WTC11 (cell line): ENCODE results near the gene FAM181A. TPM values are rescaled to one million over a fixed set of nuclear protein-coding genes. Genes with fewer than 3 reads are reported as not detected.

Source experiments
- ATAC-seq: fragments of 200-7000 bp; cut with Tn5 transposase; 2 replicates; pipeline ENCODE4 v1.10.0; 2021; ENCODE audit warnings: mild to moderate bottlenecking, moderate library complexity
- CTCF ChIA-PET: fragments of 300-600 bp; sonication (Branson Sonifier 250); formaldehyde crosslinking; loops from one replicate; lab custom pipeline; 2021; ENCODE audit warnings: antibody characterized with exemption; lab: Charles Lee
- POLR2A ChIA-PET: fragments of 350-600 bp; sonication (Branson Sonifier 250); formaldehyde crosslinking; loops from one replicate; lab custom pipeline; 2021; ENCODE audit warnings: antibody characterized with exemption; lab: Charles Lee
- DNase-seq: peaks from one replicate; pipeline ENCODE4 v3.0.0; 2021; ENCODE audit warnings: low spot score
- H3K27ac Mint-ChIP-seq: 2 replicates; pipeline ENCODE4 v1.8.0; 2021; ENCODE audit warnings: mixed read lengths
- H3K27me3 Mint-ChIP-seq: 2 replicates; pipeline ENCODE4 v1.8.0; 2021; ENCODE audit warnings: low read depth, mild to moderate bottlenecking, moderate library complexity, mixed read lengths
- H3K36me3 Mint-ChIP-seq: 2 replicates; pipeline ENCODE4 v1.8.0; 2021; ENCODE audit warnings: mixed read lengths
- H3K4me1 Mint-ChIP-seq: 2 replicates; pipeline ENCODE4 v1.8.0; 2022; ENCODE audit warnings: mixed read lengths
- H3K4me3 Mint-ChIP-seq: 2 replicates; pipeline ENCODE4 v1.8.0; 2021; ENCODE audit warnings: mild to moderate bottlenecking, moderate library complexity, mixed read lengths
- H3K9me3 Mint-ChIP-seq: 2 replicates; pipeline ENCODE4 v1.8.0; 2021; ENCODE audit warnings: mixed read lengths
- AFF4 ChIP-seq: sonication (generic); formaldehyde crosslinking; IDR thresholded peaks from 2 replicates; pipeline ENCODE4 v1.8.1; 2023; ENCODE audit warnings: mild to moderate bottlenecking, missing genetic modification reagents, borderline replicate concordance
- CREM ChIP-seq: sonication (generic); formaldehyde crosslinking; IDR thresholded peaks from 2 replicates; pipeline ENCODE4 v1.8.1; 2022; ENCODE audit warnings: mild to moderate bottlenecking, missing genetic modification reagents, moderate library complexity
- CTCF ChIP-seq: fragments of 200-600 bp; IDR thresholded peaks from 2 replicates; pipeline ENCODE4 v1.8.0; 2022; ENCODE audit warnings: antibody characterized with exemption
- ELF4 ChIP-seq: sonication (generic); formaldehyde crosslinking; IDR thresholded peaks from 2 replicates; pipeline ENCODE4 v1.8.1; 2022; ENCODE audit warnings: low read depth, mild to moderate bottlenecking, moderate library complexity, missing genetic modification reagents
- ERG ChIP-seq: fragments of 250-450 bp; sonication (Bioruptor Pico); IDR thresholded peaks from 2 replicates; pipeline ENCODE4 v1.8.0; 2021; ENCODE audit warnings: mild to moderate bottlenecking
- FOXJ3 ChIP-seq: sonication (generic); formaldehyde crosslinking; IDR thresholded peaks from 2 replicates; pipeline ENCODE4 v1.9.0; 2021; ENCODE audit warnings: missing genetic modification reagents, mild to moderate bottlenecking, borderline replicate concordance
- FOXK1 ChIP-seq: sonication (generic); formaldehyde crosslinking; IDR thresholded peaks from 2 replicates; pipeline ENCODE4 v1.8.0; 2022; ENCODE audit warnings: mild to moderate bottlenecking, moderate library complexity, missing genetic modification reagents
- GRHL2 ChIP-seq: fragments of 250-450 bp; sonication (Bioruptor Pico); IDR thresholded peaks from 2 replicates; pipeline ENCODE4 v1.8.0; 2022; ENCODE audit warnings: mild to moderate bottlenecking, moderate library complexity; ENCODE audit not compliant: insufficient replicate concordance, severe bottlenecking
- HMGXB4 ChIP-seq: sonication (generic); formaldehyde crosslinking; IDR thresholded peaks from 2 replicates; pipeline ENCODE4 v1.8.1; 2023; ENCODE audit warnings: mild to moderate bottlenecking, moderate library complexity, missing genetic modification reagents
- JAZF1 ChIP-seq: fragments of 250-450 bp; sonication (Bioruptor Pico); IDR thresholded peaks from 2 replicates; pipeline ENCODE4 v1.9.0; 2021; ENCODE audit warnings: moderate library complexity, mild to moderate bottlenecking, inconsistent platforms
- KAT7 ChIP-seq: sonication (generic); formaldehyde crosslinking; IDR thresholded peaks from 2 replicates; pipeline ENCODE4 v1.8.1; 2023; ENCODE audit warnings: missing genetic modification reagents, mild to moderate bottlenecking, borderline replicate concordance
- MAX ChIP-seq: sonication (generic); formaldehyde crosslinking; IDR thresholded peaks from 2 replicates; pipeline ENCODE4 v1.8.0; 2022; ENCODE audit warnings: mild to moderate bottlenecking, missing genetic modification reagents
- MXD4 ChIP-seq: fragments of 250-450 bp; sonication (Bioruptor Pico); IDR thresholded peaks from 2 replicates; pipeline ENCODE4 v1.8.0; 2021; ENCODE audit warnings: mild to moderate bottlenecking, moderate library complexity, borderline replicate concordance
- NFATC4 ChIP-seq: fragments of 250-450 bp; sonication (Bioruptor Pico); IDR thresholded peaks from 2 replicates; pipeline ENCODE4 v1.9.0; 2021; ENCODE audit warnings: mild to moderate bottlenecking
- NFE2L1 ChIP-seq: sonication (generic); formaldehyde crosslinking; IDR thresholded peaks from 2 replicates; pipeline ENCODE4 v1.8.1; 2023; ENCODE audit warnings: missing genetic modification reagents
- NFYB ChIP-seq: sonication (generic); formaldehyde crosslinking; conservative IDR thresholded peaks from 2 replicates; pipeline ENCODE4 v1.8.0; 2022; ENCODE audit warnings: low read depth, missing genetic modification reagents
- NR1H2 ChIP-seq: sonication (generic); formaldehyde crosslinking; IDR thresholded peaks from 2 replicates; pipeline ENCODE4 v1.9.0; 2021; ENCODE audit warnings: mild to moderate bottlenecking, moderate library complexity, missing genetic modification reagents
- NR3C1 ChIP-seq: sonication (generic); formaldehyde crosslinking; conservative IDR thresholded peaks from 2 replicates; pipeline ENCODE4 v1.8.1; 2023; ENCODE audit warnings: low read depth, mild to moderate bottlenecking, missing genetic modification reagents
- OVOL2 ChIP-seq: fragments of 250-450 bp; sonication (Bioruptor Pico); IDR thresholded peaks from 2 replicates; pipeline ENCODE4 v1.9.0; 2021; ENCODE audit warnings: mild to moderate bottlenecking, borderline replicate concordance
- RELA ChIP-seq: sonication (generic); formaldehyde crosslinking; IDR thresholded peaks from 2 replicates; pipeline ENCODE4 v1.8.1; 2022; ENCODE audit warnings: missing genetic modification reagents, mild to moderate bottlenecking, borderline replicate concordance
- RORB ChIP-seq: fragments of 250-450 bp; sonication (Bioruptor Pico); IDR thresholded peaks from 2 replicates; pipeline ENCODE4 v1.9.0; 2021; ENCODE audit warnings: mild to moderate bottlenecking
- TCF7 ChIP-seq: sonication (generic); formaldehyde crosslinking; IDR thresholded peaks from 2 replicates; pipeline ENCODE4 v1.8.0; 2022; ENCODE audit warnings: mild to moderate bottlenecking, low read depth, missing genetic modification reagents, moderate library complexity
- USF1 ChIP-seq: sonication (generic); formaldehyde crosslinking; IDR thresholded peaks from 2 replicates; pipeline ENCODE4 v1.8.0; 2022; ENCODE audit warnings: mild to moderate bottlenecking, missing genetic modification reagents
- ZBTB21 ChIP-seq: sonication (generic); formaldehyde crosslinking; IDR thresholded peaks from 2 replicates; pipeline ENCODE4 v1.8.1; 2023; ENCODE audit warnings: mild to moderate bottlenecking, missing genetic modification reagents, borderline replicate concordance
- ZNF416 ChIP-seq: fragments of 250-450 bp; sonication (Bioruptor Pico); IDR thresholded peaks from 2 replicates; pipeline ENCODE4 v1.9.0; 2021; ENCODE audit warnings: mild to moderate bottlenecking, inconsistent platforms
- total RNA-seq: library from RNA; stranded (reverse); gene quantifications from 3 replicates; pipeline ENCODE4 v1.2.3, GENCODE V29; 2021

FAM181A gene
- total RNA-seq, 1 experiment from 2014 or later, result not detected

- TF ChIP-seq NR1H2 (CRISPR knock-in tag) (no peak), NFATC4 (CRISPR knock-in tag) (no peak), ZNF416 (CRISPR knock-in tag) (no peak), FOXJ3 (CRISPR knock-in tag) (no peak), MXD4 (no peak), GRHL2 (CRISPR knock-in tag) (no peak), ELF4 (CRISPR knock-in tag) (no peak), MAX (CRISPR knock-in tag) (no peak), FOXK1 (CRISPR knock-in tag) (no peak), HMGXB4 (CRISPR knock-in tag) (no peak)
These were observed 32.9 kb downstream of the FAM181A start (continued) for GRCh38 chr14:93960108-93960475.

GRCh38 chr14:93960774-93961438 lies 33.8 kb downstream of the FAM181A start:
- Mint-ChIP-seq H3K9me3 (no peaks in the 10 kb centered on the region), H3K4me1 (peaks cover 18% of the 10 kb centered on the region), H3K36me3 (no peaks in the 10 kb centered on the region)
- DNase-seq (no peak), ATAC-seq (no peak)
- TF ChIP-seq NFYB (CRISPR knock-in tag) (no peak), RELA (CRISPR knock-in tag) (no peak), KAT7 (no peak), NFE2L1 (CRISPR knock-in tag) (no peak)
- TF ChIP-seq, all 79 proteins: peak for 0
- H3K27me3 Mint-ChIP-seq, result no peaks in the 10 kb centered on the region
- H3K27ac Mint-ChIP-seq, result no peak overlapping the region
- POLR2A ChIA-PET, result no interaction called here
- H3K4me3 Mint-ChIP-seq, result no peak overlapping the region
- CTCF ChIA-PET, result interaction anchor here (7.5 kb wide), 1 partner anchor 21 kb away, joined by 52 read pairs; no protein-coding TSS in a partner anchor

- Mint-ChIP-seq H3K27me3 (no peaks in the 10 kb centered on the region), H3K4me3 (no peak overlapping the region), H3K9me3 (no peaks in the 10 kb centered on the region), H3K4me1 (peaks cover 16% of the 10 kb centered on the region), H3K27ac (0 out of 2 replicates have a peak overlapping the region, but pooled peaks have one; percentile 30), H3K36me3 (no peaks in the 10 kb centered on the region)
- DNase-seq (no peak), ATAC-seq (no peak)
- POLR2A ChIA-PET, result no interaction called here
- CTCF ChIA-PET, result interaction anchor here (7.5 kb wide), 1 partner anchor 21 kb away, joined by 52 read pairs; no protein-coding TSS in a partner anchor
- TF ChIP-seq OVOL2 (CRISPR knock-in tag) (no peak), NFYB (CRISPR knock-in tag) (no peak), ERG (CRISPR knock-in tag) (no peak), RORB (no peak), JAZF1 (CRISPR knock-in tag) (no peak), CTCF (no peak), NR3C1 (CRISPR knock-in tag) (no peak), AFF4 (CRISPR knock-in tag) (no peak), CREM (CRISPR knock-in tag) (no peak), TCF7 (CRISPR knock-in tag) (no peak), ZBTB21 (CRISPR knock-in tag) (no peak), USF1 (CRISPR knock-in tag) (no peak)
These were observed 34.5 kb downstream of the FAM181A start for GRCh38 chr14:93961620-93962019.
